Activated T-cell treated with anti-CD3 and anti-CD28 coated beads for 48 hours (primary cell): ENCODE data around the gene JAML.

Experiments
- DNase-seq: peaks from one replicate; pipeline ENCODE4 v3.0.0-alpha.2; 2020; ENCODE audit warnings: low read depth

Gene JAML

DNA sequence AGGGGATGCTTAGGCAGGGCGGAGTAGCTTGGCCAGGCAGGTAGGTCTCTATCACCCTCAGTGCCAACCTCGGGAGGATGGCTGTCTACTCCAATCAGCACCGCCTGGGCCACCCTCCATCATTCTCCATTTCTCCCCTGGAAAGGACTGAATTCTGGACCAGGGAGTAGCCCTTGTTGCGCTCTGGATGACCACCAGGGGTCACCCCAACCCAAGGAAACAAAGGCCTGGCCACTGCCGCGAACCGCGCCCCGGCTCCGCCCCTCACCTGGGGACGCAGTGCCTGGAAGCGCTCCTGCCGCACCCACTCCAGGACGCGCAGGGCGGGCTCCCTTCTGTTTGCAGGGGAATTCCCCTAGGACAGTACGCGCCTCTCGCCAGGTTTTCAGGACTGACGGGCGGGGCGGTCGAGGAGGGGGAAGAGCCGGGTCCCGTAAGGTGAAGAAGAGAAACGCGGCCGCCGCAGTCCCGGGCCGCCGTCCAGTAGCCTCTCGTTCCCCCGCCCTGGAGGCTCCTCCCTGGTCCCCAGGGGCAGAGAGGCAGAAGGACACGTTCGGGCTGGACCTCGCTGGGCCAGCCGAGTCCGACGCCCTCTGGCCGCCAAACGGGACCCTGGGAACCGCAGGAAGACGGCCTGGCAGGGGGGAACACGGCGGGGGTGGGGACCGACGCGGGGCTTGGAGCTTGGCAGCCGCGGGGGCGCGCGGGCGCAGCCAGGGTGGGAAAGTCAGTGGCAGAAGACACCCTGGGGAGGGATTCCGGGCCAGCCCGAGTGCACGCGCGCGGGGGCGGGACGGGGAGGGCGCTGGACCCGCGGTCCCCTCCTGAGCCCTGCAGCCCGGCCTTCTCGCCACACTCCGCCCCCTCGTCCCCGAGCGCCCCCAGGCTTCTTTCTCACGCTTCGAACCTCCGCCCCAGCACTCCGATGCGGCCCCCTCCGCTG lies 79.3 kb downstream of the JAML start:
- DNase-seq, result peak; percentile 88

DNA sequence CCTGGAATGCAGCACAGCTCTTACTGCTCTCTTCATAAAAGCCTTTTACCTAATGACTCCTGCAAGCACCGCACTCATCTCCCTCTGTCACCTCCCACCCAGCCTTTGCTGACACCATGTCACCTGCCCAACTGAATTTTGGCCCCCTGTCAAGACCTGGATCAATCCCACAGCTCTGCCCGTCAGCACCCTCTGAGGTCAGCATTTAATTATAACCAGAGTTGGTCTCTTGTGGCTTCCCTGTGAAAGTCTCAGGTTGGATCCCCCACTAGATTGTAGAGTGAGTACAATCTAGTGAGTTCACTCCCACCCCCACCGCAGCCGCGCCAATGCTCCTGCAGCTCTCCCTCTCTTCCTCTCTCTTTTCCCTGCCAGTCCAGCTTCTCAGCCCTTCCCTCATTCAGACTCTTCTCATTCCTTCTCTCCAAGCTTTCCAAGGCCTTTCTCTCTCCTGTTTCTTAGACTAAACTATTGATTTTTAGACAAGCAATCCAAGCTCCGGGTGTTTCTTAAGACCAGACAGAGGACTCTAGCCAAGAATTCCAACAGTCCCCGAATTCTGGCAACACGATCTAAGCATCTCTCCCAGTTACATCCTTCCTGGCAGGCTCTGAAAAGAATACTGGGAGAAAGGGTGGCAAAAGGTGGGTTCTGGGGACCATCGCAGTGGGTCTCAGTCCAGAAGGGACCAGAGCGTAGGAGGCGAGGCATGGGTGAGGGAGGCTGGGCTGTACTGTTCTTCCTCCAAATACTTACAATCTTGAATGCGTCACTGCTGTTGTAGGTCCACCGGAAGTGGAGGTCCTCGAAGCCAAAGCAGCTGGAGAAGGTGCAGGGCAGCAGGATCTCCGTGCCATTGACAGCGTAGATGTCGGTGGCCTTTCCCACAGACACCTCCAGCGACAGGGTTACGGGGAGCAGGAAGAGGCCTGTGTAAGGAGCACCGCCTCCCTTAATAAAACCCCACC lies 80.2 kb downstream of the JAML start:
- DNase-seq, result no peak
